Fibroblast of mammary gland (primary cell): ENCODE measurements around the gene SCUBE1.

Experiments used
- DNase-seq: peaks from one replicate; pipeline ENCODE4 v3.0.0-alpha.2; 2010; ENCODE audit warnings: low read depth
- H3K4me3 ChIP-seq: 2 replicates; pipeline ENCODE4 v1.5.1; 2011; ENCODE audit warnings: low read depth, mild to moderate bottlenecking, low read length, moderate library complexity; ENCODE audit not compliant: control insufficient read depth
- TF ChIP-seq, protein P1 (sequence below): conservative IDR thresholded peaks from 2 replicates; pipeline ENCODE4 v1.5.1; 2011; ENCODE audit warnings: low read depth, low read length, inconsistent platforms; ENCODE audit not compliant: control insufficient read depth, insufficient read depth

SCUBE1 gene

DNA sequence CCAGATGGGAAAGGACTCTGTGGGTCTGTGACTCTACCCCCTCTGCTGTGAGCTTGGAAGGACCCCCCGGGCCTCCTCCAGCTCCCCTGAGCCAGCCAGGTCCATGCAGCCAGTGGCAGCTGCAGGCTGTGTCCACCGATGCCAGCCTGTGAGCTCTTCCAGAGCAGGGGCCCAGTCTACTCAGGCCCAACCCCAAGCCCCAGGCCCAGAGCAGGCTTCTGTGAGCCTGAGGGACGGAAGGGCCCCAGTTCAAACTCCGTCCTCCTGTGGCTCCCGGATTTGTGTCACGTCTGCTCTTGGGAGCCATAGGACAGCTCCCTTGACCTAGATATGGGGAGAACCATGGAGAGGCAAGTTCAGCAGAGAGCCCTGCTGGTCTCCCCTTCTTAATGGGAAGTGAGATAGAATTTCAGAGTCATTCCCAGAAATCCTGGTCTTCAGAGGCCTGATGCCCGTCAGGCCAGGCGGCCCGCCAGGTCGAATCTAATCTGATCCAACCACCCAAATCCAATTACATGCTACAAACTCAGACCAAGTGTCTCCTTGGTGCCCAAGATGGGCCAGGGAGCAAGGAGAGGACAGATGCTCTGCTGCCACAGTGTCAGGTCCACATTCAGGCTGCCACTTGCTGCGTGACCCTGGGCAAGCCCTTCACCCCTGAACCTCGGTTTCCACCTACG lies 75.1 kb downstream of the SCUBE1 start:
- TF ChIP-seq, protein P1, sequence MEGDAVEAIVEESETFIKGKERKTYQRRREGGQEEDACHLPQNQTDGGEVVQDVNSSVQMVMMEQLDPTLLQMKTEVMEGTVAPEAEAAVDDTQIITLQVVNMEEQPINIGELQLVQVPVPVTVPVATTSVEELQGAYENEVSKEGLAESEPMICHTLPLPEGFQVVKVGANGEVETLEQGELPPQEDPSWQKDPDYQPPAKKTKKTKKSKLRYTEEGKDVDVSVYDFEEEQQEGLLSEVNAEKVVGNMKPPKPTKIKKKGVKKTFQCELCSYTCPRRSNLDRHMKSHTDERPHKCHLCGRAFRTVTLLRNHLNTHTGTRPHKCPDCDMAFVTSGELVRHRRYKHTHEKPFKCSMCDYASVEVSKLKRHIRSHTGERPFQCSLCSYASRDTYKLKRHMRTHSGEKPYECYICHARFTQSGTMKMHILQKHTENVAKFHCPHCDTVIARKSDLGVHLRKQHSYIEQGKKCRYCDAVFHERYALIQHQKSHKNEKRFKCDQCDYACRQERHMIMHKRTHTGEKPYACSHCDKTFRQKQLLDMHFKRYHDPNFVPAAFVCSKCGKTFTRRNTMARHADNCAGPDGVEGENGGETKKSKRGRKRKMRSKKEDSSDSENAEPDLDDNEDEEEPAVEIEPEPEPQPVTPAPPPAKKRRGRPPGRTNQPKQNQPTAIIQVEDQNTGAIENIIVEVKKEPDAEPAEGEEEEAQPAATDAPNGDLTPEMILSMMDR = no peak
- no peak for DNase-seq
- no peak overlapping the region for H3K4me3 ChIP-seq

DNA sequence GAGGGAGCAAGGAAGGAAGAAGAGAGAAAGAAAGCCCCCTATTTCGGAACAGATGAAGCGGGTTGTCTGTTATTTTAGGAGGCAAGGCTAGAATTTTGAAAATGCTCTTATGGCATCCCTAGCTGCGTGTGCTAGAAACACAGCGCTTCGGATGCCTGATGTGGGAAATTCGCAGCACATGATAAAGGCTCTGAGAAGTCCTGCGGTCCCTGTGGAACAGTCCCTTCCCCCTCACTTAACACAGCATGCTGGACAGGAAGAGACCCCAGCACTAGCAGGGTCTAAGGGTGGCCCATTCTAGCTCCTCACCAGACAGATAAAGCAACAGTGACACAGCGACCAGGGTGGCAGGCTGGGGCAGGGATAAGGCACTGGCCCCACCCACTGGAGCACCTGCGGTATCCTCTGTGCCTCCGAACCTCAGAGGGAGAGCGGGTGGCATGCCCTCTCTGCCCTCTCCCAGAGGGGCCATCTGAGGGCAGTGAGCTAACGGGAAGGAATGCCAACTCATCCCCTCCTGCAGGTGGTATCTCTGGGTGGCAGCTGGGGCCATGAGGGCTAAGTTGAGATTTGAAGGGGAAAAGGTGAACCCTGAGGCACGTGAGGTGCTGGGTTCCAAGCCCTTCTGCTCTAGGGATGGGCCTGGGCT lies 75.7 kb downstream of the SCUBE1 start:
- no peak for DNase-seq
- TF ChIP-seq, protein P1 = no peak
- no peak overlapping the region for H3K4me3 ChIP-seq

DNA sequence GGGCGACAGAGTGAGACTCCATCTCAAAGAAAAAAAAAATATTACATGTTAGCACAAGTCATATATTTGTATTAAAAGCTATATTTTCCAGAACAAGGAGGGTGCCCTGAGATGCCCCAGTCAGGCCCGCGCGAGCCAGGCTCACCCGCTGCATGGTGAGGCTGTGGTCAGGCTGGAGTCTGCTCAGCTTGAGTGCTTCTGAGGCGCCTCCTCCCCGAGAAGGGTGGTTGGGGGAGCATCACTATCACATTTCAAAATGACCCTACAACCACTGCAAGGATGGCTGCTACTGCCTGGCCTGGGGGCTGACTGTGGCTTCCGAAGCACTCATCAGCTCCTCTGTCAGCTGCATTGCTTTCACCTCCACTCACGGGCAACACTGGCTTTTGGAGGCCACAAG lies 77.1 kb downstream of the SCUBE1 start:
- TF ChIP-seq, protein P1 = no peak
- no peak overlapping the region for H3K4me3 ChIP-seq
- DNase-seq = no peak

DNA sequence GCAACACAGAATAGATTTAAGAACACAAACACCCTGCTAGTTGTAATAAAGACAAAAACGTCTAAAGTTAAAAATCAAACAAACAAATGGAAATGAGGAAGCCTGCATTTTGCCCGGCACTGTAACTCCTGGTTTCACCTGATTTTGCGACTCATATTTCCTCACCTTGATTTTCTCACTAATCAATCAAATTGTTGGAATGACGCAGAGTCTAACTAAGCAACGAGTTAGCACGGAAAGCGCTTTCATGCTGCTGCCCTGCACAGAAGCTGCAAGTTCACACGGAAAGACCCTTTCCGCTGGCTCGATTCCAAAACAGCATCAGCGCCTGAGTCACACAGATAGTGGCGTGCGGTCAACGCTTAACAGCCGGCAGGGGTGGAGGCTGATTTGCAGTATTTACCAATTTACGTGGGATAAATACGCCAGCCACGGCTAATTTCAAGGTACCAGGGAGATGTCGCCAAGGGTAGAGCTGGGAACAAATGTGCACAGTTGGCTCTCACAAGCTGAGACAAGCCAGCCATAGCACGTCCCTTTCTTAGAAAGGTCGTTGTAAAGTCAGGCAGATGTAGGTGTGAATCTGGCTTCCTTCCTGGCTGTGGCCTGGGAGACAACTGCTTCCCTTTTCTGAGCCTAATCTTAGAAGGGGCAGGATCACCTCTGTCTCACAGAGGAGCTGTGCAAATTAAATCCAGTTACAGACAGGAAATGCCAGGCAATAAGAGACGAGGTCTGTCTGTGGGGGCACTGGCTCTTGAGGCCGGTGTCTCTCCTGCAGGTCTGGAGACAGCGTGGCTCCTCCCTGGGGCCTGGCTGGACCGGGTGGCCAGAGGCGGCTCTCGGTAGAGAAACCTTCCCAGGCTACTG lies 79.3 kb downstream of the SCUBE1 start:
- DNase-seq = peak; percentile 55
- H3K4me3 ChIP-seq = no peak overlapping the region
- TF ChIP-seq, protein P1 = no peak

DNA sequence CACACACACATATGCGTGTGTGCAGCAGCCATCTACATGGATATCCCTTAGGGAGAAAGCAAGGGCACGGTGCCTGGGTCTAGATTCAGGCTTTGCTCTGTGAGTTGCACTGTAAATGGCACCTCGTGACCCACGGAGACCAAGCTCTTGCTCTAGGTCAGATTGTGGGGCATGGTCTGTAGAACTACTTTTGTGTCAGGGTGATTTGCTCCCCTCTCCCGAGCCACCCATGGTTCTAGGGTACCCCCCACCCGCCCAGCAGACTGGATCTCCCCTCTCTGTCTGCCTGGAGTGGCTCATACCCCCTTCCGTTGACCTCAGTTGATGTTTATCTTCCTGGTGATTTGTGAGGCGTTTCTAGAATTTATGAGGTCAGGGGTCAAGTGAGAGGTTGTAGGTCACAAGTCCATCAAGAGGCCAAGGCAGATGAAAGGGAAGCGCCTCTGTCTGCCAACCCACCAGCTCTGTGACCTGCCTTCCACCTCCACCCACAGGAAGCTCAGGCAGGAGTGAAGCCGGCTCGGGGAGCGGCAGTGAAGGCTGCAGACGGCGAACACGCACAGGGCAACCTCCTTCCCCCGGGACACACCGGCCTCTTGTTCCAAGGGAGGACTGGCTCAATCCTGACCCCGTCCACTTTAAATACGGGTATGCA lies 80.1 kb downstream of the SCUBE1 start:
- H3K4me3 ChIP-seq = no peak overlapping the region
- DNase-seq = no peak

More for the DNA sequence above, 80.1 kb downstream of the SCUBE1 start:
- TF ChIP-seq, protein P1 = no peak
